Measurements from ENCODE around the gene TMEM123. TPM values are rescaled to one million over a fixed set of nuclear protein-coding genes. Genes with fewer than 3 reads are reported as not detected.

Gene TMEM123
- total RNA-seq, 6 experiments from 2014 or later = 128 to 197 (median 161) TPM

DNA sequence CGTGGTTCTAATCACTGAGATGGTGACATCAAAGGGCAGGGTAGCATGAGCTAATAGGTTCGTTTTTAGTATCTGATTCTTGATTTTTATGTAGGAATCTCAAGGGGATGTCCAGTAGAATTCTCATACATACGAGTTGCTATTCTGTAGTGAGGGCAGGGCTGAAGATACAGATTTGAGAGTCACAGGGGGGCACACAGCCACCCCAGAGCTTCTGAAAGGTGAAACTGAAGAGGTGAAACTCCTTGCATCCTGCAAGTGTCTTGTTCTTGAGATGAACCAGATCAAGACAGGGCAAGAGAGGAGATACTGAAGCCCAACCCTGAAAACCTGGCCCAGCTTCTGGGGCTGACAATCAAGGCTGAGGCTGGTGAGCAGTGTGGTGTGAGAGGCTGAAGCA is 35.6 kb upstream of the TMEM123 start:
- no peaks in the 10 kb centered on the region for H3K4me1 Mint-ChIP-seq (ENCODE audit: low read depth)
- H3K27ac Mint-ChIP-seq = no peak overlapping the region
- TF ChIP-seq CTCF (IDR thresholded peaks at IDR 0.05) = no peak
- no peaks in the 10 kb centered on the region for H3K9me3 Mint-ChIP-seq
- no peaks in the 10 kb centered on the region for H3K36me3 Mint-ChIP-seq (ENCODE audit: low read depth)
- no peak for DNase-seq
- H3K27me3 Mint-ChIP-seq (ENCODE audit: insufficient read depth) = peaks cover 9% of the 10 kb centered on the region
- no peak overlapping the region for H3K4me3 Mint-ChIP-seq

DNA sequence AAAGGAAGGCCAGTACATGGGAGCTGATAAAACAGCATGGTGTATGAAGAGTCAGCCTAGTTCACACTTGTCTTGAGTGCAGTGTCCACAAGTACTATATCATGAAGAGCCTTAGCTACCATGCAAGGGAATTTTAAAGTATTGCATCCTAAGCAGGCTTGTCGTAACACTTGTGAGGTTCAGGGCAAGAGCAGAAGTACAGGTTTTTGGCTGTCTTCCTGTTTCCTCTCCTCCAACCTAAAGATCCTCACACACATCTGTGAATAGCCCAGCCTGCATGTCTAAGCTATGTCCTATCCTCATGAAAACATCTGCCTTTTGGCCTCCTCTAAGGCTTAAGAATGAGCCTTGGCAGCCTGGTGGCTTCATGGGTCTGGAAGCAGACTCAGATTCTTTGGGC is 34.6 kb upstream of the TMEM123 start:
- H3K4me1 Mint-ChIP-seq (ENCODE audit: low read depth) = no peaks in the 10 kb centered on the region
- TF ChIP-seq CTCF (IDR thresholded peaks at IDR 0.05) = no peak

DNA sequence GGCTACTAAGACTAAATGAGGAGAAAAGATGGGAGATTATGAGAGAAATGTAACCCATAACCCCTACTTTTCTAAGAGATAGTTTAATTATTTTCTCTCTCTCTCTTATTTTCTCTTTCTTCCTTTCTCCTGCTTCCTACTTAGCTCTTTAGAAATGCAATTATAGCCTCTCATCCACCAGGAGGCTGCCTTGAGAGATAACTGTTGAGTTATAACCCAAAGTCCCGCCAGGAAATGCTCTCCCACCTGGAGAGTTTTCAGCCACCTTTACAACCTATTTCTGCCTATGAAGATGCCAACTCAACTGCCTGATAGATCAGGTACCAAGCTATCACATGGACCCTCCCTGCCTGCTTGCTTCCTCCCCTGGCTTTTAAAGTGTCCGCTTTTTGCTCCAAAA is 34.0 kb upstream of the TMEM123 start:
- H3K36me3 Mint-ChIP-seq (ENCODE audit: low read depth) = no peaks in the 10 kb centered on the region
- no peaks in the 10 kb centered on the region for H3K4me1 Mint-ChIP-seq (ENCODE audit: low read depth)
- H3K9me3 Mint-ChIP-seq = no peaks in the 10 kb centered on the region
- H3K27me3 Mint-ChIP-seq (ENCODE audit: insufficient read depth) = peaks cover 14% of the 10 kb centered on the region
- DNase-seq = no peak
- no peak for TF ChIP-seq CTCF (IDR thresholded peaks at IDR 0.05)
- H3K4me3 Mint-ChIP-seq = no peak overlapping the region
- no peak overlapping the region for H3K27ac Mint-ChIP-seq

More for the DNA sequence above, 34.6 kb upstream of the TMEM123 start:
- Mint-ChIP-seq H3K27me3 (ENCODE audit: insufficient read depth) (peaks cover 14% of the 10 kb centered on the region), H3K36me3 (ENCODE audit: low read depth) (no peaks in the 10 kb centered on the region), H3K9me3 (no peaks in the 10 kb centered on the region), H3K27ac (no peak overlapping the region), H3K4me3 (no peak overlapping the region)
- no peak for DNase-seq

DNA sequence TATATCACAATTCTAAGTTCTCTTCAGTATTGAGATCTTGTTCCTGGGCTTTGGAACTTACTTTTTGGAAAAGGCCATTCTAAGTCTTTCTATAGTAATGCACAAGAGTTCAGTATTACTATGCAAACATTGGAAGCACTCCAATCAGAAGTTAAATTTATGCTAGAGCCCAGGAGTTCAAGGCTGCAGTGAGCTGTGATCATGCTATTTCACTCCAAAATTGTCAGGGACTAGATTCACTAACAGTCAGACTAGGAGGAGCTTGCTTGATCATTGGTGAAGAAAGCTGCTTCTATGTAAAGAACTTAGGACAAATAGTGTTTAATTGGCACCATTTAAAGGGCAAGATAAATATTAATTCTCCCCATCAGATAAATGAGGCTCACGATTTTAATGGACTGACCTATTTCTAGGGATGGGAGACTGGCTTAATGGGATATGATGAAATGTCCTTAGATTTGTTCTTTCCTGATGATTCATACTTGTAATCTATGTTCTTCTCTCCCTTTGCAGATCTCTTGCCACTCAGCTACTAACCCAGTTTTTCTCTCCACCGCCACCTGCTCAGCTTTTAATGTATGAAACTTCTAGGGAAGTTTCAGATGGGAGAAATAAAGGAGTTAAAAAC is 32.6 kb upstream of the TMEM123 start:
- no peak for DNase-seq
- TF ChIP-seq CTCF (IDR thresholded peaks at IDR 0.05) = no peak
- Mint-ChIP-seq H3K9me3 (no peaks in the 10 kb centered on the region), H3K27me3 (ENCODE audit: insufficient read depth) (peaks cover 19% of the 10 kb centered on the region), H3K36me3 (ENCODE audit: low read depth) (no peaks in the 10 kb centered on the region), H3K27ac (no peak overlapping the region), H3K4me3 (no peak overlapping the region), H3K4me1 (ENCODE audit: low read depth) (no peaks in the 10 kb centered on the region)

DNA sequence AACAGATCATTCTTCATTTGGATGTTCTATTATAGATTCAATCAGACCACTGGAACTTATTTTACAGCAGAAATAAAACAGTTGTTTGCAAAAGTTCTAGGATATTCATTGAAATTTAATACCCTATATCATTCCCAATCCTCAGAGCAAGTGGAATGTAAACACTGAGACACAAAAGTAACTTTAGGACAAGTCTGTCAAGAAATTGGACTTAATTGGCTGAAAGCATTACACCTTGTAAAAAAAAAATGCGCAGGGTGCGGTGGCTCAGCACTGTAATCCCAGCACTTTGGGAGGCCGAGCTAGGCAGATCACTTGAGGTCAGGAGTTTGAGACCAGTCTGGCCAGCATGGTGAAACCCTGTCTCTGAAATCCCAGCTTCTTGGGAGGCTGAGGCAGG is 29.9 kb upstream of the TMEM123 start:
- DNase-seq = no peak
- H3K27ac Mint-ChIP-seq = no peak overlapping the region
- TF ChIP-seq CTCF (IDR thresholded peaks at IDR 0.05) = no peak
- no peaks in the 10 kb centered on the region for H3K36me3 Mint-ChIP-seq (ENCODE audit: low read depth)
- H3K4me3 Mint-ChIP-seq = no peak overlapping the region
- H3K9me3 Mint-ChIP-seq = no peaks in the 10 kb centered on the region
- H3K4me1 Mint-ChIP-seq (ENCODE audit: low read depth) = no peaks in the 10 kb centered on the region
- peaks cover 15% of the 10 kb centered on the region for H3K27me3 Mint-ChIP-seq (ENCODE audit: insufficient read depth)

DNA sequence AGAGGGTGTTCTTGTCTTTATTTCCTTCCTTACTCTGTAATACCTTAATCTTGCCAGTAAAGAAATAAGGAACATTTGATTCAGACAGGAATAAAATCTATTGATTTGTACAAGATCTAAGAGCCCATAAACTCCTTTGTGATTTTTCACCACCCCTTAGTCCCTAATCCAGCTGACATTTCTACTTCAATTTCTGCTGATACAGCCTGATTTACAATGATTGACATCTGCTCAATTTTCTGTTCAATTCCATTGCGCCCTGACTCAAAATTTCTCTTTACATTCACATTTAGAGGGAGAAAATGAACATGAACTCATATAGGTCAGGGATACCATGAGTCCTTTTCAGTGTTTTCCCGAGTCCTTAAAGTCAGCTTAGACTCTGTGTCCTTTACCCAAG is 27.2 kb upstream of the TMEM123 start:
- Mint-ChIP-seq H3K4me1 (ENCODE audit: low read depth) (no peaks in the 10 kb centered on the region), H3K9me3 (no peaks in the 10 kb centered on the region), H3K27ac (no peak overlapping the region), H3K27me3 (ENCODE audit: insufficient read depth) (peaks cover 14% of the 10 kb centered on the region), H3K4me3 (no peak overlapping the region), H3K36me3 (ENCODE audit: low read depth) (no peaks in the 10 kb centered on the region)
- no peak for DNase-seq
- no peak for TF ChIP-seq CTCF (IDR thresholded peaks at IDR 0.05)
